GM19324 (cell line): Measurements from ENCODE around the gene C4orf17.

Source experiments
- ATAC-seq: cut with Tn5 transposase; IDR thresholded peaks from one replicate; pipeline ENCODE4 v1.9.1; 2021; ENCODE audit warnings: mild to moderate bottlenecking, moderate library complexity; ENCODE audit not compliant: unreplicated experiment, low FRiP score

C4orf17 gene

DNA sequence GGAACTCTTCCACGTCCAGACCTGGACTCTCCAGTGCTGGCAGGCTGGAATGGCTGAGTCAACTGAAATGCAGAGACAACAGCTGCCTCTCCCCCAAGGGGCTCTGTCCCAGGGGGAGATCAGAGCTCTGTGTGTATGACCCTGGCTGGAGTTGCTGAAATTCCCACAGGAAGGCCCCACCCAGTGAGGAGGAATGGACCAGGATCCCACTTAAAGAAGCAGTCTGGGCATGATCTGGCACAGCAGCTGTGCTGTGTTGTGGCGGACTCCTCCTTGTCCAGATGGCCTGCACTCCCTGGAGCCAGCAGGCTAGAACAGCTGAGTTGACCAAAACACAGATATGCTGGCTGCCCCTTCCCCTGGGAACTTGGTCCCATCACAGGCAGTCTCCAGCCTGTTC is 25.4 kb downstream of the C4orf17 start:
- ATAC-seq, result no peak

DNA sequence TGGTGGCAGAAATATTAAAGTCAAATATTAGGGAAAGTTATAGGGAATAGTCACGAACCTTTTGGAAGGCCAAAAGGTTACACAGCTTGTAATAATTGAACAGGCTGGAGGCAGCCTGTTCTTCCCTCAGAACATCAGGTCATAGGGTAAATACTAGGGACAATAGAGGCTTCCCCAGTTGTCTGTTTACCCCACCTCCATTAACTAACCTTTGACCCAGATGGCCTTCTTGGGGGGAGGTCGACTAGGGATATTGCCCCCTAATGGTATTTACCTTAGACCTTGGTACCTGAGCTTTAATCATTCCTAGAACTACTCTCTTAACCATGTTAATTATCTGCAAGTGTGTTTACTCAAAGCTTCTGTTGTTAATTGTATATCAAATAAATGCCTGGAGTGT is 26.0 kb downstream of the C4orf17 start:
- ATAC-seq, result no peak

DNA sequence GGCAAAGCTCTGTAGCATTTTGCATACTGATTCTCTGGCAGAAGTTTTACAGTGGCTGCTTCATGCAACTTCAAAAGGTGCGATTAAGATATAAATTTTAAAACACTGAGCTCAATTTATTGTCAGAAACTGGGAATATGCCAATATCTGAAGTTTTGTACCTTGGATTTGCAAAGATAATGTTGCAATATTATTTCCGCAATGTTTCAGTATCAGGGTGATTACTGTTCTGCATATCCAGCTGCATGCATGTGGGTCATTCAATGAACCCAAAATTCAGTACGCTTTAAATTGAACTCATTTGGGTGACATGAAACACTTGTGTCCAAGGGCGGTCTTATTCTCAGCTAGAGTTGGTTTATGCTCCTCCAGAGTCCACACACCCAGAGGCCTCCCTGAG is 26.9 kb downstream of the C4orf17 start:
- ATAC-seq, result no peak

DNA sequence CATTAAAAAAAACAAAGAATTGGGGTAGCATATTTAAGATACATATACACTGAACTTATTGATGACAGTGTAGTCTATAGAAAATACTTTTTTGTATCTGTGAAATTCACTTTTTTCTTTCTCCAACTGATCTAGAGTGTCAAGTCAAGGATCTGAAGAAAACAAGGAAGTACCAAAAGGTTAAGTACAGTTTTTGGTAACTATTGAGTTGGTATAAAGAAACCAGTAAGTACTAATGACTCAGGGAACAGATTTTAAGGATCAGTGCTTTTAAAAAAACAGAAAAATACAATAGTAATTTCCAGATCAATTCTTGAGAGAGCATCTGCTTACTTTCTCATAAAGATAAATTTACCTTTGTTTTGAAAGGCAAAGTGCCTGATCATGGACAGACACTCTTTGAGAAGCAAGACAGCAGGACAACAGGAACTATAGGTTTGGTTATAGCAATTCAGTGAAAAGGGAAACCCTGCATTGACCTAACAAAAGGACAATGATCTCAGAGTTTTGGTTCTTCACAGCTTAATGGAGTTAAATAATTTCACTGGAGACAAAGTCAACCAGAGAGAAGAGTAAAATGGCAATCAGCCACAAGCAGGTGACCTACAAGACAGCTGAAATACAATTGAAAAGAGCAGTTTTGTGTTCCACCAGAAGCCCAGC is 29.6 kb downstream of the C4orf17 start:
- no peak for ATAC-seq

DNA sequence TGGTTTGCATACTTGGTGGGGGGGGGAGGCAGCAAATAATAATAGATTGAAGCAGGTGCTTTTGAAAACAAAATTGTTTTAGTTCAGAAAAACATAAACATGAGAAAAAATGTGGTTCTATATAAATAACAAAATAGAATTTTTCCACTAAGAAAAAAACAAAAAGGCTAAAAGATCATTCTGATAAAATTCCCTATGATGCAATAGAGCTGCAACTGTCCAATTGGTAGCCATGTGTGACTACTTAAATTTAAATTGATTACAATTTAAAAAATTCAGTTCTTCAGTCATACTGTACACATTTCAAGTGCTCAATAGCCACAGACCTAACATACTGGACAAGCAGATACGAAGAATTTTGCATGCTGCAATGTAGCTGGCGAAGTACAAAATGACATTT is 42.1 kb downstream of the C4orf17 start:
- ATAC-seq, result no peak

DNA sequence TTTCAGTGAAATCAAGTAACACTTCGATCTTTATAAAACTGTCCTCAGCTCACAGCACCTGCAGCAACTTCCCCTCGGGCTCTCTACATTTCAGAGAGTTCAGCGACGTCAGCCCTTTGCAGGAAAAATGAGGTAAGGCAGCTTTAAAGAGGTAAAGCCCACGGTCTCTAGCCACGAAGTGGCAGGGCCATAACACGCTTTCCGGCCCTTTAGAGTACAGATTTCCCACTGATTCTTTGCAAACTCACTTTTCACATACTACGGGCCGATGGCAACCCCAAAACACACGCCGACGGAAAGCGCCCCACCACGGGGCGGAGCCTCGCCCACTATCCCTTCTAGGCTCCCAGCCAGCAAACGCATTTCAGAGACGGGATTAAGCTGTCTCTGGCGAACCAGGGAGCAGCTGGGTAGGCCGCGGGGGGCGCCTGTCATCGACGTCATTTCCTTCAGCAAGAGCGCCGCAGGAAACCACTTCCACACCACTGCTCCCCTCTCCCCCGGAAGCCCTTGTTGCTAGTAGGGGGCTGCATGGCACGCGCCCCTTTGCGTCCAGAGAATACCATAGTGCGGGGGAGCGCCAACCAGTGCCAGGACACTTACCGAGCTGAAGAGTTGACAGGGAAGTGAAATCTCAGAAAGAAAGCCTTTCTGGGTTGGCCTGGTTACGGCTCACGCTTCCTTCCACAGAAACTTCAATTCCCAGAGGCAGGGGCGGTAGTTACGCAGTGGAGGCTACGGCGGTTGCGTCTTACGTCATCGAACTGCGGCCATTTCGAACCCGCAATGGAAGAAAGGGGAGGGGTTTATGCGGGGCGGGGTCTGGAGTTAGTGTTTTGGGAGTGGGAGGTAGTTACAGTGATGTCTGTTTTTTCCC is 52.7 kb downstream of the C4orf17 start, which contains the start of gene TRMT10A:
Gene TRMT10A (minus strand): TSS at position 730 of the 877 bp plus-strand sequence. CDS start 4,701 bp downstream, outside the sequence.
- ATAC-seq, result peak; percentile 99

DNA sequence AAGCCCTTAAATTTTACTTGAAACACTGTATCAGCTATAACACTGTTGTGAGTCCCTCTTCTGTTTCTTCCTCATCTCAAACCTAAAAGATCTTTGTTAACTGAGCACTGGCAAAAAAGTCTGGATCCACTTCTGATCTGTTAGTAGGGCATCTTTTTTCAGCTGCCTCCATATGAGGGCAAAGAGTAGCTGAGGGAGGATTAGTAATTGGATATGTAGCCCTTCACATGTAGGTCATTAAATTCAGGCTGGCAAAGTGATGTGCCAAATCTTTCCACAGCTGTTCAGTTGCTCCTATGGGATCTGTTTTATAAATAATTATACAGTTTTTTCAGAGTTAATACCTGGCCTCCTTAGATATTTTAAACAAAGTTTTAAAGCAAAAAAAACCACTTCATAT is 54.1 kb downstream of the C4orf17 start:
- ATAC-seq, result no peak

DNA sequence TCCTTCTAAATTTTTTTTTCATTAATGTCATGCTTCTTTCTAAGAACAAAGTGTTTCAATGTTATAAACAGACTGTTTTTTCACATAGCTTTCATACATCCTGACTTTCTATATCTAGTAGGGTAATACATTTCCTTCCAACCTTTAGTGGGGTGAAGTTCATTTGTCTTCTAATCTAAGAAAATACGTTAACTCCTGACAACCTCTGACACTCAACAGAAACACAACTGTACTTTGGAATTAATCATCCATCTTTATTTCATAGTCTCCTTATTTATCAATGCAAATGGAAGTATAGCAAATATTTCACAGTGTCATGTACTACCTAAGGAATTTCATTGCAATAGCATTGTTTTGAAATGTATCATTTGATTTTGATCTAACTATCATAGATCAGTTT is 61.1 kb downstream of the C4orf17 start:
- no peak for ATAC-seq

DNA sequence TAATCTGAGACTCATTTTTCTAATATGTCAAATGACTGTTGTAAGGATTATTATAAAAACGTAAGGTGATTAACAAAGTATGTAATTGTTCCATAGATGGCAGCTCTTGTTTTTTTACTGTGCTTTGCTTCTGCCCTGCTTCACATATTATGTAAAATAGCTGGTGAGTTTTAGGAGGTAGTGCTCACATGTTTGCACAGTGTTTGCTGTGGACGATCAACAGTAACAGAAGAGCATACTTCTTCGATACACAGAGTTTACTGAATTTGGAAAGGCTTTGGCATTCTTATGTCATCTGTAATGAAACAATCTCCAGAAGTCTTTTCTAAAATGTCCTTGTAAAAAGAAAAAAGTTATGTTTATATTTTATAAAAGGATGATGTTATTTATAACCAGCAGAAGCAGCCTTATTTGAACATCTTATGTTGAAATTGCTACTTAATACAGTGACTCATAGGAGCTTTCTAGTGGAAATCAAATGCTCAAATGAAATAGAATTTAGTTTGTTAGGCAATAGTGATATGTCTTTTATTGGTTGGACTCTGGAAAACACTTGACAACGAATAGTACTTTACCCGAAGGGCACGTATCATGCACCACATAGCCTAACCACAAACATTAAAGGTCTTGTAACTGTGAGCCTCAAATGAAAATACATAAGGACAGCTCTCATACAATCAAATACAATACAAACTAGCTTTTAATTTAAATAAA is 61.9 kb downstream of the C4orf17 start:
- ATAC-seq, result no peak

DNA sequence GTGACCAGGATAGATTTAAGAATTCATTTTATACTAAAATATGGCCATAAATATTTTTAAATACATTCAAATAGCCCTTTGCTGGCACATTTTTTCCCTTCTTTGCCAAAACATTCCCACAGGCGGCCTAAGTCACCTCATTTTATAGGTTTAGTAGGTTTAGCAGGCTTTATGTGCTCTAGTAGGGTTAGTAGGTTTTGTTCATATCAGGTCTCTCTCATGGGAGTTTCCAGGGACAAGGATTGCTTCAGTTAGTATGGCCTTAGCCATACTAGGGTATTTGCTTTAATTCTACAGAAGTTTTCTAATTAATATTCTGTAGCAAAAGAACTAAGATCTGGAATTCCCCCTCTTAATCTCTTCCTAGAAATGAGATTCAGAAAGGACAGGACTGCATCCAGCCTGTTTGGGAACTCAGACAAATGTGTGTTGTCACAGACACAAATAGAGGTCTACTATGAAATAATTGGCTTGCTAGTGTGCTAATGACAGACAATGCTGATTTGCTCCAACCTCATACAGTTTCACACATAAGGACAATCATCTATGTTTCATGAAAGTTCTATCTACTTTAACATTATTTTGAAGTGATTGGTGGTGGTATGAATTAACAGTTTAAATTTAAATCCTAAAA is 63.0 kb downstream of the C4orf17 start:
- ATAC-seq, result no peak

DNA sequence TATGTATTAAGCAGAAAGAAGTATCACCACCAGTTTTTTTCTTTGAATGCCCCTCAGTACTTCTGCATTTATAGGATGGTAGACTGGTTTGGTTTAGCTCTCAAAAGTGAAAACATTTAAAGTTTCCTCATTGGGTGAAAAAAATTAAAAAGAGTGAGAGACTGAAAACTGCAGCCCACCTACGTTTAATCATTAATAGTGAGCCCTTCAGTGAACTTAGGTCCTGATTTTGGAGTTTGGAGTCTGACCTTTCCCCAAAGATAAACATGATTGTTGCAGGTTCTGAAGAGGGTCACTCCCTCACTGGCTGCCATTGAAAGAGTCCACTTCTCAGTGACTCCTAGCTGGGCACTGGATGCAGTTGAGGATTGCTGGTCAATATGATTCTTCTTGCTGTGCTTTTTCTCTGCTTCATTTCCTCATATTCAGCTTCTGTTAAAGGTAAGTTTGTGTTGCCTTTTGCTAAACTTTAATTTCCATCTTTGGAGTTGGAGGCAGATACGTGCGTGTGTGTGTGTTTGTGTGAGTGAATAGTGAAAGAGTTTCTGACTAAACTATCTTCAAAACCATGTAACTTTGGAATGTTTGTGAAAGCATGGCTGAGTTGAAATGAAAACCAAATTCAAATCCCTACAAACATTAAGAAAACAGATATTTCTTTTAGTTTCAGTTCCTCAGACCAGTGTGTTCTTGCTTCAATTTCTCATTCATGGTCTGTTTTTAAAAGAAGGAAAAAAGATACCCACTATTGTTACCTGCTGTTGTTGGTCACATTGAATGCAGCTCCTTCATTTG is 63.9 kb downstream of the C4orf17 start, which contains the start of gene MTTP:
Gene MTTP (plus strand): TSS at position 295 of the 795 bp plus-strand sequence. CDS start 86 bp downstream, at position 381.
- peak; percentile 87 for ATAC-seq

DNA sequence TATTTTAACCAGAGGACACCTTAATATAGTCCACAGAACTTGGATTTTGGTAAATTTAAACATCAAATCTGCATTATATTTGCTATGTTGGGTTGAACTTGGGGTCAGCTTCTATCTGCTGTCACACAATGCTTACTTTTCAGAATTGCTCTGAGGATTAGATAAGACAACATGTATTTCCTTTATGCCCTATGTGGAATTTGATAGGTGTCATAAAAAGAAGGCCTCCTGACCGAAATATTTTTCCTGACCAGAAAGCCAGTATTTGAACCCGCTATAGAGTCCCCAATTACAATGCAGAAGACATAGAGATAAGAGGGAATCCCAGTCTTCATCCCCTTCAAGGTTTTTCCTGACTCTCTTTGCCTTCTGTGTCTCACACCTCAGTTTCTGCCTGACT is 67.9 kb downstream of the C4orf17 start:
- ATAC-seq, result no peak

DNA sequence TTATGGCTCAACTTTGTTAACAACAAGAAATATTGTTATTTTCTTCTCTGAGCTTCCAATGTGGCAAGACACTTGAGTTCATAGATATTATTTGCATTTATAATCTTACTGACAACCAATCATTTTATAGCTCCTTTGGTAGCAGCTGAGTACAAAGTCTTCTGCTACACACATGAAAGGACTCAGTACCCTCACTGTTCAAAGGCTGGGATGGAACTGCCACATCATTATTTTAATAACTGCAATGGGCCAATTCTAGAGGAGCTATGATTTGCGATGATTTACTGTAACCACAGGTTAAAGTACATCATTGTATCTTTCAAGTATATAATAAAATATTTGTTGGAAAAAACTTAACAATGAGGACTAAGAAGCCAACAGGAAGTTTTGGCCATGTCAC is 74.7 kb downstream of the C4orf17 start:
- no peak for ATAC-seq

DNA sequence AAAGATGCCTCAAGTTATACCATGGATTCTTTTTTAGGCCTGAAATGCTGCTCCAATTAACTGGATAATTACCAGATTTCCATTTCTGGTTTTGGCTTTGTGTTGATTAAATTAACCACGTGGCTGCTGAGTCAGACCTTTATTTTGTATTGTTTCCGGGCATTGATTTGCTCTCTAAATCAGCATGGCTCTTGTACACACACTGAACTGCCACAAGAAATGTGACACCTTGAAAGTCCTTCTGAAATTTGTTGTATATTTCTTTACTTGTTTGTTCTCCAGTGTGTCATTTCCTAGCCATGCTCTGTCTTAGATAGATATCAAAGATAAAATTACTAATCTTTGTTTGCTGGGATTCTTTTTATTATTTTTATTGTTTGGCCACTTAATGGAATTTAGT is 75.5 kb downstream of the C4orf17 start:
- no peak for ATAC-seq

DNA sequence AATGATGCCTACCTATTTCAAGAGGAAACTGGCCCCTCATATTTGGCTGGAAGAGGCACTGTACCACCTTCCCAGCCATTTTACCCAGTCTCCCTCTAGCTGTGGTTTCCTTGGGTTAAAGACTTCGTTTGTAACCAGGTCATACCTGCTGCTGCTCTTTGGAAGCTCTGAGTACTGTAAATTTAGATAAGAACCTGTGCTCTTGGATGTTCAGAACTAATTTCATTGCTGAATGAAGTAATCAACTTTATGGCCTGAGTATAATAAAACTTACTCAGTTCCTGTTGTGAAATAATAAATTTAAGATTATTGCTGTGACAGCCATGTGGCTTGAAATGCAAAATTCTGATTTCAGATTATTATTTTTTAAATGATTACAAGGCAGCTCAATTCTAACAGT is 76.0 kb downstream of the C4orf17 start:
- ATAC-seq, result no peak

DNA sequence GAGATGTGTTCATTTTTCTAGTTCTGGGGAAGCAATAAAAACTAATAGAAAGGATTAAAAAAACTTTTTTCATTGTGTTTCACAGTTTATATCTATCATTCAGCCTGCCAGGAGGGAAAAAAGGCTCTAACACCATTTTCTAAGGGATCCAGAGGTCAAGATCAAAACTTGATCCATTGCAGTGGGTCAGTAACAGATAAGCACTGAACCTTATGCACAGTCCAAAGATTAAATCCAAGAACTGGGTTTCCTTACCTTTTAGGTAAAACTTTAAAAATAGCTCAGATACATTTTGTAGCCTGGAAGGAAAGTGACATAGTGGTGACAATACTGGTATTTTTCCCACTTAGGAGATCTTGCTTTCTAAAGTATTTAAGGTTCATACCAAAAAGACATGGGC is 76.5 kb downstream of the C4orf17 start:
- ATAC-seq, result no peak

DNA sequence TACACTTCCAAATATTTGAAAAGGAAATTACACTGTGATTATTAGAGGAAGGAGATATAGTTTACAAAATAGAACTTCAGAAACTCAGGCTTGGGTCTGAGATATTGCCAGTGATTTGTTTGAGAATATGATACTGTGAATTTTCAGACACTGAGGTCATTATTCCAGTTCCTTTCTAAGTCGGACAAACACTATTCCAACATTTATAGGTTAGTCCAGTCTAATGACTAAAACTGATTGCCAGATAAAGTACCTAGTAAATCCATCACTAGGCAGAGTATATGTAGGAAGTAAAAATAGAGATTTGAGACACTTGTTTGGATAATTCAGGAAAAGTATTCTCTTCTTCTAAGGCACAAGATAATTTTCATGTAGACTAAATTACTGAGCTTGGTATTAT is 77.0 kb downstream of the C4orf17 start:
- ATAC-seq, result no peak

DNA sequence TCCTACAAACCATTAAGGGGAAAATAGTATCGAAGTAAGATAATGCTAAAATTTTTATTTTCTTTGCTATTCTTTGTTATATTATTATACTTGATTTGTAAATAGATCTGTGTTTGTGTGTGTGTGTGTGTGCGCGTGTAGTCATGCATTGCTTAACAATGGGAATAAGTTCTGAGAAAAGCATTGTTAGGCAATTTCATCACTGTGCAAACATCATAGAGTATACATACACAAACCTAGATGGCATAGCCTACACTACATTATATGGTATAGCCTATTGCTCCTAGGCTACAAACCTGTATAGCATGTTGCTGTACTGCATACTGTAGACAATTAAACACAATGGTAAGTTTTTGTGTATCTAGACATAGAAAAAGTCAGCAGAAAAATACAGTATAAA is 80.9 kb downstream of the C4orf17 start:
- ATAC-seq, result no peak
